K562 (cell line): ENCODE measurements around the gene DNAAF3. TPM values are rescaled to one million over a fixed set of nuclear protein-coding genes. Genes with fewer than 3 reads are reported as not detected.

Experiments
- BCL6 ChIP-seq: fragments of 250-450 bp; sonication (Bioruptor Pico); IDR thresholded peaks from 2 replicates; pipeline ENCODE4 v1.4.0; 2020
- CBX1 ChIP-seq: sonication (generic); IDR thresholded peaks from 2 replicates; pipeline ENCODE4 v1.6.1; 2016; ENCODE audit warnings: antibody characterized with exemption, low read depth, mild to moderate bottlenecking
- CCNT2 ChIP-seq: IDR thresholded peaks from 2 replicates; pipeline ENCODE4 v1.6.1; 2011; ENCODE audit warnings: borderline replicate concordance, low read depth, mild to moderate bottlenecking, moderate library complexity, mixed read lengths, low read length; ENCODE audit not compliant: insufficient read length; ENCODE audit errors: extremely low read depth
- CTBP1 ChIP-seq: fragments of 450-650 bp; IDR thresholded peaks from 2 replicates; pipeline ENCODE4 v1.6.1; 2016; ENCODE audit warnings: borderline replicate concordance
- FOXK1 ChIP-seq: sonication (generic); formaldehyde crosslinking; IDR thresholded peaks from 2 replicates; pipeline ENCODE4 v1.8.0; 2022; ENCODE audit warnings: missing genetic modification reagents, mild to moderate bottlenecking, borderline replicate concordance
- FOXM1 ChIP-seq, 2 experiments: fragments of 450-650 bp in 1 of 2; sonication (generic) in 1 of 2; formaldehyde crosslinking in 1 of 2; IDR thresholded peaks; 2 replicates each; pipeline versions ENCODE4 v1.6.1 to v1.9.0; 2017 to 2022; ENCODE audit warnings: low read depth in 2 of 2, mild to moderate bottlenecking in 2 of 2, missing genetic modification reagents in 1 of 2, moderate library complexity in 1 of 2
- L3MBTL2 ChIP-seq: fragments of 450-650 bp; IDR thresholded peaks from 2 replicates; pipeline ENCODE4 v1.6.1; 2016; ENCODE audit warnings: mild to moderate bottlenecking, moderate library complexity
- NFIX ChIP-seq: fragments of 250-450 bp; sonication (Bioruptor Pico); IDR thresholded peaks from 2 replicates; pipeline ENCODE4 v1.4.0; 2020; ENCODE audit warnings: low read depth, mild to moderate bottlenecking, moderate library complexity
- PURB ChIP-seq: sonication (generic); formaldehyde crosslinking; IDR thresholded peaks from 2 replicates; pipeline ENCODE4 v1.9.0; 2021; ENCODE audit warnings: low read depth, mild to moderate bottlenecking, missing genetic modification reagents
- RB1 ChIP-seq: fragments of 450-650 bp; IDR thresholded peaks from 2 replicates; pipeline ENCODE4 v1.6.1; 2017; ENCODE audit warnings: low read depth, mild to moderate bottlenecking
- SIN3B ChIP-seq: fragments of 450-650 bp; IDR thresholded peaks from 2 replicates; pipeline ENCODE4 v1.6.1; 2017; ENCODE audit warnings: low read depth, mild to moderate bottlenecking, moderate library complexity
- SMAD4 ChIP-seq: fragments of 250-450 bp; sonication (Bioruptor Pico); conservative IDR thresholded peaks from 2 replicates; pipeline ENCODE4 v1.8.0; 2021; ENCODE audit warnings: inconsistent platforms, mild to moderate bottlenecking, moderate library complexity
- SMC3 ChIP-seq: conservative IDR thresholded peaks from 2 replicates; pipeline ENCODE4 v1.6.1; 2011; ENCODE audit warnings: low read depth, low read length, improper control_type of control experiment; ENCODE audit not compliant: insufficient read depth
- SUPT5H ChIP-seq: fragments of 450-650 bp; IDR thresholded peaks from 2 replicates; pipeline ENCODE4 v1.6.1; 2016
- TARDBP ChIP-seq: fragments of 450-650 bp; IDR thresholded peaks from 2 replicates; pipeline ENCODE4 v1.6.1; 2016
- ZBTB17 ChIP-seq: fragments of 450-650 bp; formaldehyde crosslinking; IDR thresholded peaks from 2 replicates; pipeline ENCODE4 v1.4.0; 2020; ENCODE audit warnings: mild to moderate bottlenecking
- ZC3H4 ChIP-seq: sonication (generic); formaldehyde crosslinking; IDR thresholded peaks from 2 replicates; pipeline ENCODE4 v1.9.0; 2021; ENCODE audit warnings: missing genetic modification reagents, borderline replicate concordance
- ZKSCAN1 ChIP-seq: fragments of 150-350 bp; IDR thresholded peaks from 2 replicates; pipeline ENCODE4 v1.6.1; 2016; ENCODE audit warnings: low read depth, low read length
- ZNF311 ChIP-seq: fragments of 250-450 bp; sonication (Bioruptor Pico); IDR thresholded peaks from 2 replicates; pipeline ENCODE4 v1.4.0; 2020; ENCODE audit warnings: mild to moderate bottlenecking, moderate library complexity
- ZNF830 ChIP-seq: fragments of 250-450 bp; sonication (Bioruptor Pico); IDR thresholded peaks from 2 replicates; pipeline ENCODE4 v1.5.0; 2021; ENCODE audit warnings: mild to moderate bottlenecking
- polyA plus RNA-seq, 8 experiments: library from polyadenylated mRNA; depleted of rRNA in 4 of 8; stranded (reverse) in 5 of 8; unstranded in 3 of 8; fragments of >200 nt; fragmentation: Nextera tagmentation in 2 of 8; fragmentation: Illumina TruSeq in 1 of 8; extraction: Ambion mirVana in 2 of 8; extraction: Trizol in 1 of 8; gene quantifications; 2 replicates each; pipeline versions ENCODE4 v1.2.1 to v1.2.3, GENCODE V29; 2011 to 2014; ENCODE audit warnings: inconsistent platforms in 1 of 8, missing spikeins in 1 of 8
- total RNA-seq, 7 experiments: library from RNA; depleted of rRNA in 6 of 7; stranded (reverse); fragments of >200 nt in 6 of 7; fragmentation: Illumina TruSeq in 2 of 7; extraction: Trizol in 2 of 7; gene quantifications; 2 replicates each; pipeline versions ENCODE4 v1.2.1 to v1.2.3, GENCODE V29; 2011 to 2021; ENCODE audit warnings: low replicate concordance in 1 of 7
- TF ChIP-seq, protein P1 (sequence below): sonication (generic); formaldehyde crosslinking; IDR thresholded peaks from 2 replicates; pipeline ENCODE4 v1.8.1; 2023; ENCODE audit warnings: mild to moderate bottlenecking, missing genetic modification reagents, moderate library complexity
- TF ChIP-seq, protein P2 (sequence below): fragments of 250-450 bp; sonication (Bioruptor Pico); IDR thresholded peaks from 2 replicates; pipeline ENCODE4 v1.9.0; 2021; ENCODE audit warnings: mild to moderate bottlenecking
- TF ChIP-seq, protein P3 (sequence below): sonication (generic); formaldehyde crosslinking; IDR thresholded peaks from 2 replicates; pipeline ENCODE4 v1.8.0; 2022; ENCODE audit warnings: missing genetic modification reagents, mild to moderate bottlenecking, moderate library complexity, borderline replicate concordance
- TF ChIP-seq, protein P4 (sequence below): IDR thresholded peaks from 2 replicates; pipeline ENCODE4 v1.6.1; 2016; ENCODE audit warnings: missing genetic modification characterization, missing compliant biosample characterization
- TF ChIP-seq, protein P5 (sequence below): sonication (generic); formaldehyde crosslinking; IDR thresholded peaks from 2 replicates; pipeline ENCODE4 v1.8.0; 2022; ENCODE audit warnings: mild to moderate bottlenecking, missing genetic modification reagents
- TF ChIP-seq, protein P6 (sequence below): fragments of 250-450 bp; sonication (Bioruptor Pico); IDR thresholded peaks from 2 replicates; pipeline ENCODE4 v1.8.0; 2021; ENCODE audit warnings: borderline replicate concordance, mild to moderate bottlenecking, moderate library complexity; ENCODE audit not compliant: poor library complexity, severe bottlenecking

DNAAF3 gene
- total and polyA plus RNA-seq, 9 of the 15 experiments (the other 6 are each of a cell fraction or from before 2014, with no cell fraction given), result 21.6 to 61.5 (median 43.0) TPM

DNA sequence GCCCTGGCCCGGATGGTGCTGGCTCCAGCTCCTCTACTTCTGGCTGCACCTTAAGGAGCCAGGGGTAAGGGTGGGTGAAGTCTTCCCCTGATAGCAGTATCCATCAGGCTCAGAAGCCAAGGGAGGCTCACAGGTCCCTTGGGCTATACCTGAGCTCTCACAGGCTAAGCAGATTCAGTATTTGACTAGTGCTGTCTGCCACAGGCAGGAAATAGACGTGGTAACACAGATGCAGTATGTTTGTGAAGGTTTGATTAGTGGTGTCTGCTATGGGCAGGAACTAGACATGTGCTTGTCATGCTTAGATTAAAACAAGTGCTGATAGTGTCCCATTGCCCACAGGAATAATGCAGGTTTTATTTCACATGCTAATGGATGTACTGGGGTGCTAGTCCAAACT, 9.7 kb upstream of the DNAAF3 start (continued):
- TF ChIP-seq SMC3 (no peak), FOXK1 (CRISPR knock-in tag) (no peak), CBX1 (no peak), SUPT5H (no peak), NFIX (CRISPR knock-in tag) (no peak), SMAD4 (0 out of 2 replicates have a peak, but pooled peaks have one; percentile 14), ZBTB17 (peak; percentile 99), SIN3B (no peak), FOXM1 (IDR thresholded peaks at IDR 0.05; ENCODE audit: low read depth) (no peak), FOXM1 (CRISPR knock-in tag; IDR thresholded peaks at IDR 0.05; ENCODE audit: low read depth) (no peak), RB1 (no peak), ZC3H4 (CRISPR knock-in tag) (no peak), ZKSCAN1 (no peak), ZNF830 (CRISPR knock-in tag) (no peak), PURB (no peak), CTBP1 (peak; percentile 44; the same call in 1 of the 2 replicates), BCL6 (CRISPR knock-in tag) (no peak), L3MBTL2 (peak; percentile 70), ZNF311 (no peak), CCNT2 (no peak), TARDBP (no peak)
- TF ChIP-seq, protein P1, sequence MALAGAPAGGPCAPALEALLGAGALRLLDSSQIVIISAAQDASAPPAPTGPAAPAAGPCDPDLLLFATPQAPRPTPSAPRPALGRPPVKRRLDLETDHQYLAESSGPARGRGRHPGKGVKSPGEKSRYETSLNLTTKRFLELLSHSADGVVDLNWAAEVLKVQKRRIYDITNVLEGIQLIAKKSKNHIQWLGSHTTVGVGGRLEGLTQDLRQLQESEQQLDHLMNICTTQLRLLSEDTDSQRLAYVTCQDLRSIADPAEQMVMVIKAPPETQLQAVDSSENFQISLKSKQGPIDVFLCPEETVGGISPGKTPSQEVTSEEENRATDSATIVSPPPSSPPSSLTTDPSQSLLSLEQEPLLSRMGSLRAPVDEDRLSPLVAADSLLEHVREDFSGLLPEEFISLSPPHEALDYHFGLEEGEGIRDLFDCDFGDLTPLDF (CRISPR knock-in tag), result no peak
- TF ChIP-seq, protein P2, sequence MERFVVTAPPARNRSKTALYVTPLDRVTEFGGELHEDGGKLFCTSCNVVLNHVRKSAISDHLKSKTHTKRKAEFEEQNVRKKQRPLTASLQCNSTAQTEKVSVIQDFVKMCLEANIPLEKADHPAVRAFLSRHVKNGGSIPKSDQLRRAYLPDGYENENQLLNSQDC (CRISPR knock-in tag), result no peak
- TF ChIP-seq, protein P3, sequence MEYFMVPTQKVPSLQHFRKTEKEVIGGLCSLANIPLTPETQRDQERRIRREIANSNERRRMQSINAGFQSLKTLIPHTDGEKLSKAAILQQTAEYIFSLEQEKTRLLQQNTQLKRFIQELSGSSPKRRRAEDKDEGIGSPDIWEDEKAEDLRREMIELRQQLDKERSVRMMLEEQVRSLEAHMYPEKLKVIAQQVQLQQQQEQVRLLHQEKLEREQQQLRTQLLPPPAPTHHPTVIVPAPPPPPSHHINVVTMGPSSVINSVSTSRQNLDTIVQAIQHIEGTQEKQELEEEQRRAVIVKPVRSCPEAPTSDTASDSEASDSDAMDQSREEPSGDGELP, result peak; percentile 37; the same call in 1 of the 2 replicates
- TF ChIP-seq, protein P4, sequence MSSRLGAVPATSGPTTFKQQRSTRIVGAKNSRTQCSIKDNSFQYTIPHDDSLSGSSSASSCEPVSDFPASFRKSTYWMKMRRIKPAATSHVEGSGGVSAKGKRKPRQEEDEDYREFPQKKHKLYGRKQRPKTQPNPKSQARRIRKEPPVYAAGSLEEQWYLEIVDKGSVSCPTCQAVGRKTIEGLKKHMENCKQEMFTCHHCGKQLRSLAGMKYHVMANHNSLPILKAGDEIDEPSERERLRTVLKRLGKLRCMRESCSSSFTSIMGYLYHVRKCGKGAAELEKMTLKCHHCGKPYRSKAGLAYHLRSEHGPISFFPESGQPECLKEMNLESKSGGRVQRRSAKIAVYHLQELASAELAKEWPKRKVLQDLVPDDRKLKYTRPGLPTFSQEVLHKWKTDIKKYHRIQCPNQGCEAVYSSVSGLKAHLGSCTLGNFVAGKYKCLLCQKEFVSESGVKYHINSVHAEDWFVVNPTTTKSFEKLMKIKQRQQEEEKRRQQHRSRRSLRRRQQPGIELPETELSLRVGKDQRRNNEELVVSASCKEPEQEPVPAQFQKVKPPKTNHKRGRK (tag), result no peak
- TF ChIP-seq, protein P5, sequence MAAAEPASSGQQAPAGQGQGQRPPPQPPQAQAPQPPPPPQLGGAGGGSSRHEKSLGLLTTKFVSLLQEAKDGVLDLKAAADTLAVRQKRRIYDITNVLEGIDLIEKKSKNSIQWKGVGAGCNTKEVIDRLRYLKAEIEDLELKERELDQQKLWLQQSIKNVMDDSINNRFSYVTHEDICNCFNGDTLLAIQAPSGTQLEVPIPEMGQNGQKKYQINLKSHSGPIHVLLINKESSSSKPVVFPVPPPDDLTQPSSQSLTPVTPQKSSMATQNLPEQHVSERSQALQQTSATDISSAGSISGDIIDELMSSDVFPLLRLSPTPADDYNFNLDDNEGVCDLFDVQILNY (CRISPR knock-in tag), result no peak
- TF ChIP-seq, protein P6, sequence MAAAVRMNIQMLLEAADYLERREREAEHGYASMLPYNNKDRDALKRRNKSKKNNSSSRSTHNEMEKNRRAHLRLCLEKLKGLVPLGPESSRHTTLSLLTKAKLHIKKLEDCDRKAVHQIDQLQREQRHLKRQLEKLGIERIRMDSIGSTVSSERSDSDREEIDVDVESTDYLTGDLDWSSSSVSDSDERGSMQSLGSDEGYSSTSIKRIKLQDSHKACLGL, result no peak
